GM21576 (cell line): Measurements from ENCODE around the gene USP48.

ENCODE experiments used
- ATAC-seq: cut with Tn5 transposase; IDR thresholded peaks from one replicate; pipeline ENCODE4 v1.9.1; 2021; ENCODE audit warnings: mild to moderate bottlenecking, moderate library complexity; ENCODE audit not compliant: unreplicated experiment

The USP48 gene

GRCh38 chr1:21657456-21658190 lies 125.3 kb downstream of the USP48 start:
- no peak for ATAC-seq

GRCh38 chr1:21655748-21656147 lies 127.2 kb downstream of the USP48 start:
- ATAC-seq = no peak

GRCh38 chr1:21655259-21655658 lies 127.7 kb downstream of the USP48 start:
- no peak for ATAC-seq

GRCh38 chr1:21654209-21654608 lies 128.7 kb downstream of the USP48 start:
- no peak for ATAC-seq

DNA sequence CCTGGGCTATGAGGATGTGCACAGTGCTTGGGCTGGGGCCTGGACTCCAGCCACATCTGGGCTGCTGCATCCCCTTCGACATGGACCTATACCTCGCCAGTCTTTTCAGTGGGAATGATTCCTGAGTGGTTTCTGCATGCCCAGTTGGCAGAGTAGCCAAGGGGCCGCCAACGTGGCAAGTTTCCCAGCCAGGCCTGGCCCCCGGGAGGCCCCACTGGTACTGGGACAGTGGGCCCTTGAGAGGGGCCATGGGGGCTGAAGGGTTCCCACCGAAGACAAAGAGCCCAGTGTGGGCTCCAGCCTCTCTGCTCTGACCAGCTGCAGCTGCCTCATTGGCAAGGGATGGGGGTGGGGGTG lies 129.2 kb downstream of the USP48 start:
- ATAC-seq = no peak

DNA sequence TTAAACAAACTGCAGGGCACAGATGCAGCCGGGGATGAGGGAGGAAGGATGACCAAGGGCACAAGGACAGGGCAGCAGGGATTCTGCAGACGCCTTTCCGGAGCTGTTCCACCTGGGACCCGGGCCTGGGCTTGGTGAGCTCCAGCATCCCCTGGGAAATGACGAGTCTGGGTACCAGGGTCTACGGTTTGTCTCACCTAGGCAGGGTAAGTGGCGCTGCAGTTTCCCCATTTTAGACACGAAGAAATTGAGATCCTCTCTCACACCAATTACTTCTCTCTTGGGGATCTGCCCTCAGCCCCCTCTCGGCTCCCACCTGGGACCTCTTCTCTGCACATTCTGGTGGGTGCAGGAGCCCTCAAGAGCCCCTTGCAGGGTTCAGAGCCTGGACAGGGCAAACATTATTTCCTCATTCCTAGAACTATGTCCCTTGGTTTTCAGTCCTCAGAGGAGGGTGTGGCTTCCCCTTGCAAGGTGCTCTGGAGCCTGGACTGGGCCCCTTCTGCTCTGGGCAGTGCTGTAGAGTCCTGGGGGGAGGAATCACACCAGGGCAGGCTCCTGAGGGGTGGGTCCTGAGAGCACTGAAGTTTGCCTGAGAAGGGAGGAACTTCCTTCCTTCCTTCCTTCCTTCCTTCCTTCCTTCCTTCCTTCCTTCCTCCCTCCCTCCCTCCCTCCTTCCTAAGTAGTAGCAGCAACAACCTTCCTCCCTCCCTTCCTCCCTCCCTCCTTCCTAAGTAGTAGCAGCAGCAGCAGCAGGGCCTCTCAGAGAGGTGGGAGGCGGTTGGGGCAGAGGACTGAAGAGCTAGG lies 129.8 kb downstream of the USP48 start:
- no peak for ATAC-seq

- no peak for ATAC-seq
Measured at GRCh38 chr1:21652101-21652936, 130.6 kb downstream of the USP48 start.

DNA sequence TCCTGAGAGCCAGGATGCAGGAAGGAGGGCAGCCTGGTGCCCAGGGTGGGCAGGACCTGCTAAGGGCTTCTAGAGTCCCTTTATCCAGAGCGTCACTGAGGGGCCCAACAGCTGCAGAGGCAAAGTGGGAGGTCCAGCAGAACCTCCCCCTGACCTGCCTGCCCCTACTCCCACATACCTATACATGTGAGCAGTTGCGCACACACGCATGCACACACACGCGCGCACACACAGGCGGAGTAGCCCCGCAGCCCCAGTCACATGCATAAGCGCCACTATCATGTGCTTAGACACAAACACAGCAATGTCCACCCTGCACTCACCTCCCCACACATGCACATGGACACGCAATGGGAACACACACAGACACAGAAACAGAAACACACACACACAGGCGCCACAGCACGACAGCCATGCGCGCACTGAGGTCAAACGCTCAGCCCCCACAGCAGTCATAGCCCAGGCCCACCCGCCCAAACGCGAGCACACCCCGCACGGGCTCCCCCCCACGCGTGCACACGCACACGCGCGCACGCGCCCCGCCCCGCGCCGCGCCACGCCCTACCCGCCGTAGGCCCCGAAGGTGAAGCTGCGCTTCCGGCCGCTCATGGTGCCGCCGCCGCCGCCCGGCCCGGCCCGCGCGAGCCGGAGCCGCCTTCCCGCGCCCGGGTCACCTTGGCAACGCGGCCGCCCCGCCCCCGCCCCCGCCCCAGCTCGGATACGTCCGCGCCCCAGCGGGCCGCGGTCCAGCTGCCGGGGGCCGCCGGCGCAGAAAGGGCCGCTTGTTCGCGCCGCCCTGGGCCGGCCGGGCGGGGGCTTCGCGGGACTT lies 131.5 kb downstream of the USP48 start:
- ATAC-seq = no peak

- ATAC-seq = no peak
Measured at GRCh38 chr1:21650400-21650799, 132.5 kb downstream of the USP48 start.

DNA sequence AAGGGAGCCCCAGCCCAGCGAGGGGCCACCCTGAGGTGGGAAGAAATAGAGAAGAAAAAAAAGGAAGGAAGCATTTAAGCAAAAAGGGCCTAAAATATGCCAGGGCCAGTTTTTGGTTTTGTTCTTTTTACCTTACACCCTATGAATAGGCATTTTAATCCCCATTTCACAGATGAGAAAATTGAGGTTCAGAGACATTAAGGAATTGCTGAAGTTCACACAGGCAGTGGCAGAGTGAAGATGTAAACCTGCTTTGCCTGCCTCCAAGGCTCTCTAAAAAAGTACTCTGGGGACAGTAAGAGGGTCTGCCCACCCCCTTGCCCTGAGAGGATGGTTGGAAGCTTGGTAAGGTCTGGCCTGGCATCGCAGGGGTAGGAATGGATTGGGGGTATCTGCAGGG lies 133.6 kb downstream of the USP48 start:
- no peak for ATAC-seq

GRCh38 chr1:21648791-21649190 lies 134.2 kb downstream of the USP48 start:
- no peak for ATAC-seq

GRCh38 chr1:21648352-21648730 lies 134.6 kb downstream of the USP48 start:
- ATAC-seq = no peak

- ATAC-seq = no peak
Measured at GRCh38 chr1:21647431-21648351, 135.3 kb downstream of the USP48 start.

DNA sequence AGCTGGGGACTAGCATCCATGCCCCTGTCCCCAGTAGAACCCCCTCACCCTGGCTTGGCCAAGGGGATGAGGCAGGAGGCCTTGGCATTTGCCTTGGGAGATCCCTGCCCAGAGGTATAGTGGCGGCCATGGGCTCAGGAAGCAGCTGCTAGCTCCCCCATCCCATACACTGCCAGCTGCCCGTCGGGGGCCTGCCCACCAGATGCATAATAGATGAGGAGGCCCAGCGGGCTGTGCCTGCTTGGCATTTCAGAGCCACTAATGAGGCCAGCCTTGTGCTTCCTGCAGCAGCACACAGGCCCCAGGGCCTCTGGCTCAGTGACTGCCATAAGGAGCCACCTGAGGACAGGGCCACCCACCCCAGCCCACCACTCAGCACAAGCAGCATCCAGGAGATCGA lies 137.4 kb downstream of the USP48 start:
- no peak for ATAC-seq

DNA sequence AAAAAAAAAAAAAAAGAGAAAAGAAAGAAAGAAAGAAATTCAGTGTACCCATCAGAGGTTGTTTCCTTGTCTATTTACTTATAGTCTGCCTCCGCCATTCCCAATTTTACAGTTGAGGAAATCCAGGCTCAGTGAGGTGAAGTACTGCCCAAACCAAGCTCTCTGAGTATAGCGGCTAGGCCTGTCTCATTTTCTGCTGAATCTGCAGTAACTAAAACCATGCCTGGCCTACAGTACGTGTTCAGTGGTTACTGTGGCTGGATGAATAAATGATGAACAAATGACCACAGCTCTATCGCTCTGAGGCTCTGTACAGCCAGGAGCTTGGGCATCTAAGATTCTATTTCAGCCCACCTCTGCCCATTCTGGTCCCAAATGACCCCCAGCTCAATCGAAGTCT lies 138.0 kb downstream of the USP48 start:
- ATAC-seq = no peak

DNA sequence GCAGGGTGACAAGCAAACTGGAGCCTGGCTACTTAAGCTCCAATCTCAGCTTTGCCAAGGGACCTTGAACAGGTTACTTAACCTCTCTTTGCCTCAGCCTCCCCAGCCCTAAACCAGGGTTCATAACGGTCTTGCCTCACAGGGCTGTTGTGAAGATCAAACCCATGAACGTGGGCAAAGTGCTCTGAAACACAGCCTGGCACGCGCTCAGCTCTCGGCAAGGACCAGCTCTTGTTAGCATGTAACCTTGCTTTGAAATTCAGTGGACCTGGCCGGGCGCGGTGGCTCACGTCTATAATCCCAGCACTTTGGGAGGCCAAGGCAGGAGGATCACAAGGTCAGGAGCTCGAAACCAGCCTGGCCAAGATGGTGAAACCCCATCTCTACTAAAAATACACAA lies 138.6 kb downstream of the USP48 start:
- ATAC-seq = no peak

- ATAC-seq = no peak
Measured at GRCh38 chr1:21643624-21644023, 139.3 kb downstream of the USP48 start.

GRCh38 chr1:21641967-21642739 lies 140.8 kb downstream of the USP48 start:
- ATAC-seq = no peak

DNA sequence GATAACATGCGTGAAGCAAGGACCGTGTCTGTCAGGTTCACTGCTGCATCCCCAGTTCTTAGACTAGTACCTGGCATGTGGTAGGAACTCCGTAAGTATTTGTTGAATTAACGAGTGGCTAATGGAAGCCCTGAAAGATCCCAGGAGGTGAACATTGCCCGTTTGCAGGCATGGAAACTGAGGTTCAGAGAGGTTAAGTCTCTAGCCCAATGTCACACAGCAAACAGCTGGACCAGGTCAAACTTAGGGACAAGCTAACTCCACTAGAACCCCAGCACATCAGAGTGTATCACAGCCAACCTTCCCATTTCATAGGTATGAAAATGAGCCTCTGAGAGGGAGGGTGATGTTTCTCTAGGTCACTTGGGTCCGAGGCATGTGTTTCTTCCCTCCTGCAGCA lies 141.4 kb downstream of the USP48 start:
- ATAC-seq = no peak
